Middle frontal gyrus (tissue), 1 donor: ENCODE measurements around the gene MAPK8.
"Not testable (repeated sequence)": the region's sequence is repeated elsewhere in the genome, so short reads cannot be mapped to it uniquely, and the experiment has no call there.

Experiments
- DNase-seq: peaks from one replicate; pipeline ENCODE4 v3.0.0-alpha.2; 2015; ENCODE audit warnings: low spot score; ENCODE audit errors: extremely low spot score

Gene MAPK8

DNA sequence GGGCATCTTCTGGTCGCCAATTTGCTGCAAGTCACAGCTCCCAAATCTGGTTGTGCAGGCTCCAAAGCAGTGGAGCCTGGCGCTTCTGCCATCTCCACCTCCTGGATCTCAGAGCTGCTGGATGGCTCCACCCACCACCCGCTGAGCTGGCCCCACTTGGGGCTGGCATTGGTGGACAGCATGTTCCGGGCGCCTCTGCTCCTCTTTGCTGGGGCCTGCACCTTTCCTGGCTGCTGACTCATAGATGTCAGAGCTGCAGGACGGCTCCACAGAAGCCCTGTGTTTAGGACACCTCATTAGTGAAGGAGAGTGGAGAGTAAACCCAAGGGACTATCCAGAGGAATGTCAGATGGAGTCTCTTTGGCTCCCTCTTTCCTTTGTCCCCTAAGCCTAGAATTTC lies 27.4 kb downstream of the MAPK8 start:
- no peak for DNase-seq

DNA sequence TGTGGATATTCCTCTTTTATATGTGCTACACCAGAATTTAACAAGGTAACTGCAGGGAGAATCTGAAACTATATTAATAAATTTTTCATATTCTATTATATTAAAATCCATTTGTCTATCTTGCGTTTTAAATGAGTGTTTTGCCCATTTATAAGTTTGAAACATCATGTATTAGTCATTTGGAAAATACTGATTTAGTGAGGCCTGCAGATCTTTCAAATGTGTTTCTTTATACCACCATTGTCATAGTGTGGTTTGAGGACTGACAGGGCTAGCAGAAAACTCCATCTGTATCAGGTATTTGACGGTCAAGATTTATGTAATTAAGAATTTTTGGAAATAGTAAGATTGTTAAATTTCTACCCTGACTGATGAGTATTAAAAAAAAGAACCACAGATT lies 29.3 kb downstream of the MAPK8 start:
- no peak for DNase-seq

DNA sequence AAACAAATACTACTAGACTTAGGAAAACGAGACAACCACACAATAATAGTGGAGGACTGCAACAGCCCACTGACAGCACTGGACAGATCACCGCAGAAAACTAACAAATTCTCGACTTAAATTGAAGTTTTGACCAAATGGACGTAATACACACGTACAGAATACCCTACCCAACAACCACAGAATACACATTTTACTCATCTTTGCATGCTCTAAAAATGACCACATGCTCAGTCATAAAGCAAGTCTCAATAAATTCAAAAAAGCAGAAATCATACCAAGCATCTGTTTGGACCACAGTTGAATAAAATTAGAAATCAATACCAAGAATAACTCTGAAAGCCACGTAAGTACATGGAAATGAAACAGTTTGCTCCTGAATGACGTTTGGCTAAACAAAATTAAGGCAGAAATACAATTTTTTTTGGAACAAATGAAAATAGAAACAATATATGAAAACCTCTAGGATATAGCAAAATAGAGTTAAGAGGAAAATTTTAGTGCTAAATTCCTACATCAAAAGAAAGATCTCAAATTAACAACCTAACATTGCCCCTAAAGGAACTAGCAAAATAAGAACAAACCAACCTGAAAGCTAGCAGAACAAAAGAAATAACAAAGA lies 30.6 kb downstream of the MAPK8 start:
- DNase-seq, result no peak

DNA sequence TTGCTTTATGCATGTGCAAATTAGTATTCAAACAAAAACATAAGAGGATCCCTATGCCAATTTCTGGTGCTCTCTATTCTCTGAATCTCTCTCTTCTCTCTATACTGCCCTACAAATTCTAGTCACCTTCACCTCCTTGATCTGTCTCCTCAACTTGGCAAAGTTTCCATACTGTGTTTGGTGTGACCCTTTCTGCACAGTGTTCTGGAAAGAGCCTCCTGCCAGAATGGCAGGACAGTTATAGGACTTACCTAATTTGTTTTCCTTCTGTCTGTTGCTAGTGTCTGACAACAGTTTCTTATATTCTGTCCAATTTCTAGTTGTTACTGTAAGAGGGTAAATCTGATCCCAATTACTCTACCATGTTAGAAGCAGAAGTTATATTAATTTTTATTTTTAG lies 34.3 kb downstream of the MAPK8 start:
- no peak for DNase-seq

DNA sequence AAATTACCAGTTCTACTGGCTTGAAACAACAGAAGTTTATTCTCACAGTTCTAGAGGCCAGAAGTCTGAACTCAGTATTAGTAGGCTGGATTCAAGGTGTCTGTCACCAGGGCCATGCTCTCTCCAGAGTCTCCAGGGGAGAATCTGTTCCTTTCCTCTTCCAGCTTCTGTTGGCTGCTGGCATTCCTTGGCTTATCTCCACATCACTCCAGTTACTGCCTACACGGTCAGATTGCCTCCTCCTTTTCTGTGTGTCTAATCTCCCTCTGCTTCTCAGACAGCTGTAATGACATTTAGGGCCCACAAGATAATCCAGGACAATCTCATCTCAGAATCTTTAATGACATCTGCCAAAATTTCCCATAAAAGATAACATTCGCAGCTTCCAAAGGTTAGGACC lies 36.6 kb downstream of the MAPK8 start:
- DNase-seq, result no peak

DNA sequence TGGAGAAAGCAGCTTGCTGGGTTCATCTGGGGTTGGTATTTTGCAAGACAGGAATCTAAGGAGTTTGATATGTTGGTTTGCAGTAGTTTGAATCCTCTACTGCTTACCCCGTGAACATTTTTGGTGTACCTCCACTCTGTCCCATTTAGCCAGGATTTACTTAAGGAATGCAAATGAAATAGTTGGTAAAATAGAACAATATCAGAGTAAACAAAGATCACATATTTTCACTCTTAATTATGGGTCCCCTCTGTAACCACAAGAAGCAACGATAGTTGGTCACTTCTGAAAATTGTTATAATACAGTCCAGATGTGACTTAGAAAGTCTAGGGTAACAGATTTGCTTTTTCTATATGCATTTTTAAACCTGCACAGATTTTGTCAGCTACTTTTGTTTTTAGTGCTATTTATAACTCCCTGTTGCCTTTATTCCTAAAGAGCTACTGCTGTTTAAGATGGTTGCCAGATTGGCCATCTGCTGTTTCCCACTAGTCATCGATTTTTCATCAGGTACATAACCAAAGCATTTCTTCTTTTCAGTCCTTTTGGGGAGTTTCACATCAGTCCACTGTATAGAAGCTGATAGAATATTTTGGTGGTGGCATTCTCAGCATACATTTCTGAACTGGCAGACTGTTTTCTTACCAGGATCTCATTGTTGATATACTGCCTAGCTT lies 37.6 kb downstream of the MAPK8 start:
- DNase-seq, result no peak

DNA sequence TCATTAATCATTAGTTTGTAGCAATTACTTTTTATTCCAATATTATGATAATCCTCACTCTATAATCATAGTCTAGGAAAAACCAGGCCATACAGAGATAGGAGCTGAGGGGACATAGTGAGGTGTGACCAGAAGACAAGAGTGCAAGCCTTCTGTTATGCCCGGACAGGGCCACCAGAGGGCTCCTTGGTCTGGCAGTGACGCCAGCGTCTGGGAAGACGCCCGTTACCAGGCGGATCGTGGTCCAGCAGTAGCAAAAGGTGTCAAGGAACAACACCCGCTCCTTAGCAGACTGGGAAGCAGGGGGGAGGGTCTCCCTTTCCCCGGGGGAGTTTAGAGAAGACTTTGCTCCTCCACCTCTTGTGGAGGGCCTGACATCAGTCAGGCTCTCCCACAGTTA lies 39.8 kb downstream of the MAPK8 start:
- DNase-seq, result not testable (repeated sequence)

DNA sequence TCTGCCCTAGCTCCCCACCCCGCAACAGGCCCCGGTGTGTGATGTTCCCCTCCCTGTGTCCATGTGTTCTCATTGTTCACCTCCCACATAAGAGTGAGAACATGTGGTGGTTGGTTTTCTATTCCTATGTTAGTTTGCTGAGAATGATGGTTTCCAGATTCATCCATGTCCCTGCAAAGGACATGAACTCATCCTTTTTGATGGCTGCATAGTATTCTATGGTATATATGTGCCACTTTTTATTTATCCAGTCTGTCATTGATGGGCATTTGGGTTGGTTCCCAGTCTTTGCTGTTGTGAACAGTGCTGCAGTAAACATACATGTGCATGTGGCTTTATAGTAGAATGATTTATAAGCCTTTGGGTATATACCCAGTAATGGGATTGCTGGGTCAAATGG lies 41.1 kb downstream of the MAPK8 start:
- DNase-seq, result not testable (repeated sequence)

DNA sequence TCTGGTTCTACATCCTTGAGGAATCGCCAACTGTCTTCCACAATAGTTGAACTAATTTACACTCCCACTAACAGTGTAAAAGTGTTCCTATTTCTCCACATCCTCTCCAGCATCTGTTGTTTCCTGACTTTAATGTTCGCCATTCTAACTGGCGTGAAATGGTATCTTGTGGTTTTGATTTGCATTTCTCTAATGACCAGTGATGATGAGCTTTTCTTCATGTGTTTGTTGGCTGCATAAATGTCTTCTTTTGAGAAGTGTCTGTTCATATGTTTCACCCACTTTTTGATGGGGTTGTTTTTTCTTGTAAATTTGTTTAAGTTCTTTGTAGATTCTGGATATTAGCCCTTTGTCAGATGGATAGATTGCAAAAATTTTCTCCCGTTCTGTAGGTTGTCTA lies 41.5 kb downstream of the MAPK8 start:
- DNase-seq, result not testable (repeated sequence)

DNA sequence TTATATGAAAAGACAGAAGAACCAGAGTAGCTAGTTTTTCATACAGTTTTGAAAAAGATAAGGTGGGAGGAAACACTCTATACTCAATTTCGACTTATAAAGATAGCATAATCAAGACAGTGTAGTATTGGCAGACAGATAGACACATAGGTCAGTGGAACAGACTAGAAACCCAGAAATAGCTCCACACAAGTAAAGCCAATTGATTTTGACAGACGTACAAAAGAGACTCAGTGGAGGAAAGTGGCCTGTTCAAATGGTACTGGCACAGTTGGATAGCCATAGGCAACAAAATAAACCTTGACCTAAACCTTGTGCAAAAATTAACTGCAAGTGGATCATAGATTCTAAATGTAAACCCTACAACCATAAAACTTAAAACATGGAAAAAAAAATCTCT lies 46.8 kb downstream of the MAPK8 start:
- DNase-seq, result no peak

DNA sequence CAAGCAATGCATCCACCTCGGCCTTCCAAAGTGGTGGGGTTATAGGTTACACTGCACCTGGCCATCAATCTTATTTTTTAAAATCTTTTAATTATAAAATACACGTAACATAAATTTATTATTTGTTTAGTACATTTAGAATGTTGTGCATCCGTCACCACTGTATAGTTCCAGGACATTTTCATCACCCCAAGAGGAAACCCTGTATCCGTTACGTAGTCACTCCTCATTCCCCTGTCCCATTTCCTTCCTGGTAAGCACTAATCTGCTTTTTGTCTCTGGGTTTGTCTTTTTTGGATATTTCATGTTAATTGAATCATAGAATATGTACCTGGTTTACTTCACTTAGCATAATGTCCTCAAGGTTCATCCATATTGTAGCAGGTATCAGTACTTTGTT lies 51.2 kb downstream of the MAPK8 start:
- no peak for DNase-seq

DNA sequence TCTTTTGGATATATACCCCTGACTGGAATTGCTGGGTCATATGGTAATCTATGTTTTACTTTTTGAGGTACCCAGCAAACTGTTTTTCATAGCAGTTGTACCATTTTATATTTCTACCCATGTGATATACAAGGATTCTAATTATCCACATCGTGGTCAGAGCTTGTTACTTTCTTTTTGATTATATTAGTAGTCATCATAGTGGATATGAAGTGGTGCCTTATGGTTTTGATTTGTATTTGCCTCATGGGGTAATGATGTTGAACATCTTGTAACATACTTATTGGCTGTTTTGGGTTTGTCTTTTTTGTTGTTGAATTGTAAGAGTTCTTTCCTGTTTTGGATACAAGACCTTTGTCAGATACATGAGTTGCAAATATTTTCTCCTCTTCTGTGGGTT lies 51.7 kb downstream of the MAPK8 start:
- DNase-seq, result no peak

DNA sequence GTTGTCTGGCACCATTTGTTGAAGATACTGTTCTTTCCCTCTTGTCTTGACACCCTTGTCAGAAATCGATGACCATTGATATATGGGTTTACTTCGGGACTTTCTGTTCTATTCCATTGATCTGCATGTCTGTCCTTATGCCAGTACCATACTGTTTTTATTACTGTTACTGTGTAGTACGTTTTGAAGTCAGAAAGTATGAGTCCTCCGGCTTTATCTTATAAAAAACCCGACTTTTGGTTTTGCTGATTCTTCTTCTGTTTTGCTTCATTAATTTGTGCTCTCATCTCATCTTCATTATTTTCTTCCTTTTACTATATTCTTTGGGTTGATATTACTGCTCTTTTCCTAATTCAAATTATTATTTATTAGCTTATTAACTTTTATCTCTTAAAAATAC lies 52.4 kb downstream of the MAPK8 start:
- DNase-seq, result no peak

DNA sequence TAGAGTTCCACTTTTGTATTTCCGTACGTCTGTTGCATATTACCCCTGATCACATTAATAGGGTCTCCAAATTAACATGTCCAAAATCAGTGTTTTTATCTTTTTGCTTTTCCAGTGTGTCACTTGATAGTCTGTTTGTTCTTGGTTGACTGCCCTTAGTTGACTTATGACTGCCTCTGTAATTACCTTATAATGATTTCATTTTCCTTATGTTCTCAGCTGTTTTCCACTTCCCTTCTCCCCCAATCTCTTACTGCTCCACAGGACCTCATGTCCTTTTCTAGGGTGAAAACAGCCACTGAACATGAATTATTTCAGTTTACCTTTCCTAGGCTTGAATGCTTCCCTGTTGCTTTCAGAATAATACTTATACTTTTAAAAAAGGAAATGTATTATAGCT lies 54.7 kb downstream of the MAPK8 start:
- DNase-seq, result no peak

DNA sequence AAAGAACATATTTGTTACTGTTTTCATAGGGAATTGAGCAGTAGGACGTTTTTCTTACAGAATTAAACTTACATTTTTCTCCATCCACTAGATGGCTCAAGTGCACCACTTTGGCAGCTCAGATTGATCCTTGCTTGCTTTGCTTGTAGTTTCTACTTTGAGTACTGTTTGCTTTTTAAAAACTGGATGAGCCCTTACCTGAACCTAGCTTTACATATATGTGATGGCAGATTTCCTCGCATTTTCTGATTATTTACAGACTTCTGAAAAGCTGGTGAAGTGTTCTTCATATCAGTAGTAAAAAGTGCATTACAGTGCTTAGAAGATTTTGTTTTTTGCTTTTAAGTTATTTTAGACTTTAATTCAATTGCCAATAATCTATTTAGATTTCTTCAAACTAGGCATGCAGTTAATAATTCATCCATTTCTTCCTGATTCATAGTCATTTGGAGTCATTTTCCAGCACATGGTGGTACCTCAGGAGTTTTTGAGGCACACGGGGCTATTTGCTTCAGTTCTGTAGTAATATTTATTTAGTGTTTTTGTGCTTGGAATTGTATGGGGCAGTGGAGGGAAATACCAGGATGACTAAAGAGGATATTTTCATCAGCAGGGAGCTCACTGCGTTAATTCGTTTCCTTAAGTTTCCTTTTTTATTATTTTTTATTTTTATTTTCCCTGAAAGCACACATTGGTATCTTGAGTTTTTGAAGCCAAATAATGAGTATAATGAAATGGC lies 57.3 kb downstream of the MAPK8 start:
- peak; percentile 42 for DNase-seq

DNA sequence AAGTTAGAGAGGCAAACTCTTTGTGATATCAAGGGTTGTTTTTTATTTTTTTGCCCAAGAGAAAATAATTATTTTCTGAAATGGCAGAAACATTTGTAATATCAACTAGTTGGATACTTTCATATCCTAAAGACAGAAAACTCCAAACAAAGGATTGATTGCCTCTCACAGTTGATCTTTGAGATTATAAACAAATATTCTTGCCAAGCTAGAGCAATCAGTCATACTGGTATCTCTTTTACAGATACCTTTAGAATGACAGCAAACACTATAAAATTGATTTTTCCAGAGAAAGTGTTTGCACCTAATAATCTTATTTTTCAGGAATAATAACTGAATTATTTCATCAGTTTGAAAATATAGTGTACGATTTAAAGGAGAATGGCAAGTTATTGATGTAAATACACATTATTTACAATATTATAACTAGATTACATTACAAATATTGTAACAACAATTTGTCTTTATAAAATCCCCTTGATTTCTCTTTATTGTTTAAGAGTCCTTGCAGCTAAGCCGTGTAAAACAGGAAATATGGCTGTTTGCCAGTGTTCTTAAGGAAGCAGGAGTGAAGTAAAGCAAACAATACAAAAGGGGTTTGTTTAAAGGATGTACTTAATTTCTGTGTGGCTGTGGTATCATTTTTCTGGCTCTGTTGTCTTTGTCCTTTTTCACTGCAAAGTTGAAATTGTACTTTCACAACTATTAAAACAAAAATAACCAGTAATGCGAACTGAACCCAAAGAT lies 58.4 kb downstream of the MAPK8 start:
- no peak for DNase-seq

DNA sequence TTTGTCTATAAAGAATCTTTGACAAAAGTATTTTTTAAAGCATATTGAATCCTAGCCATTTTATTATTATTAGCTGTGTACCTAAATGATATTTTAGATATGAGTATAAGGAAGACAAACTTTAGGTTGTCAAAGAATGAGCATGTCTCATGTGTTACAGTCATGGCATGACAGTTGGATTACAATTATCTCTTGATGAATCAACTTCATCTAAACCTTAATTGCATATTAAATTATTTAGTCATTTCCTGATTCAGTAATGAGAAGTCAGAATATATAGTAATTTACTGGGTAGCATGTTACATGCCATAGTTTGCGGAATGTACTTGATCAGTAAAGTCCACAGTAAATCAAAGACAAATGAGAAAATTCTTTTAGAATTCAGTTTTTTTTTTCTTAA lies 59.2 kb downstream of the MAPK8 start:
- DNase-seq, result no peak

DNA sequence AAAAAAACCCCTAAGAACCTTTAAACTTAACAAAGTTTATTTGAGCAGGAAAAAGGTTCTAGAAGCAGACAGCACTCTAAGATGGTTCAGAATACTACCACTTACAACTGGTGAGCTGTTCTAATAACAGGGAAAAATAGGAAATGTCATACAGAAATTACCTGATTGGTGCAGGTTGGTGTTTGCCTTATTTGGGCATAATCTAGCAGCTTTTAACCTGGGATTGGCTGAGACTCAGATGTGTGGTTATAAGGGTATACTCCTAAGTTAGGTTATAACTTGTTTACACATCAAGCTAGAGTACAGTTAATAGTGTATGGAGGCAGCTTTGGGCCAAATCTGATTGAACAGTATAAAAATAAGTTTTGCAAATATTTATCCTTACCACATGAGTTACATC lies 59.8 kb downstream of the MAPK8 start:
- no peak for DNase-seq

DNA sequence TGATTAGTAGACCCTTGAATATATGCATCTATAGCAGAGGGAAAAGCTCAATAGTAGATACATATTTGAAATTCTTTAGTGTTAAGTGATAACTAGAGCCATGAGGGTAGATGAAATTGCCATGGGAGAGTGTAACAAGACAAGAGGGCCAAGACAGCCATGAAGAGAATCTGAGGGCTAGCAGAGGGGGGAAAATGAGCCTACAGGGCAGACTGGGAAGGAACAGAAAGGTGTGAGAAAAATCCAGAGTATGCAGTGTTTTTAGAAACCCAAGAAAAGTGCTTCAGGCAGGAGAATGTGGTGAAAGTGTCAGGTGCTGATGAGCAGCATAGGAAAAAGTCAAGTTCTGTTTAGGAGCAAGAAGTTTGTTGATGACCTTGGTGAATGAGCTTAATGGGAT lies 63.0 kb downstream of the MAPK8 start:
- DNase-seq, result no peak

DNA sequence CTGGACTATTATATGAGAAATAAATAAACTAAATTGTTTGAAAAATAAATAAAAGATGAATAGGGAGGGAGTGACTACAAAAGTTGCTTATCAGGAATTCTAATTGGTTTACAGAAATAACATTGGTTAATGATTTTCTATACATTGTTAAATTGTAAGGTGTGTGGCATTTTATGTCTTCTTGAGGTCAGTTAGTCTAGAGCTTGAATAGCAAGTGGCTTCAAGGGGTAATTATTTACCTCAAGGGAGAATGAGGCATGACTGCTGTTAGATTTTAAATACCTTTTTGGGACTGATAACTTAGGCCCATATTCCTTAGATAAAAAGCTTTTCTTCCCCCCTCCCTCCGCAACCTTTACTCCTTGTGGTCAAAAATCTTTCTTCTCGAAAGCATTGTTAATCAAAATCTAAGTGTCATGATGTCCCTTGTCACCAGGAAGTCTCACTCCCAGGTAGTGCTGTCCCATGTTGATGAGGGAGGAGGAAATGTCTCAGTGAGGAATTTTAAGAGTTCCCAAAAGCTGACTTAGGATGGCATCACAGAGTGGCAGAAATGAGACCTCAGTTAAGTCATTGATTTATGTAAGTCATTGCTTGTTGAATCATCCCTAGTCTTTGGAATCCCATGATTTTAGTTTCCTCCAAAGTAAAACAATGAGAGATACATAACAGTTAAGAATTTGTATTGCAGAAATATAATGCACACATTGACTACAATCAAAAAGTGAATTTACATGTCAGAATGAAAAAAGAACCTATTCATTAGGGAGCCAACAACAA lies 71.5 kb downstream of the MAPK8 start:
- DNase-seq, result no peak

DNA sequence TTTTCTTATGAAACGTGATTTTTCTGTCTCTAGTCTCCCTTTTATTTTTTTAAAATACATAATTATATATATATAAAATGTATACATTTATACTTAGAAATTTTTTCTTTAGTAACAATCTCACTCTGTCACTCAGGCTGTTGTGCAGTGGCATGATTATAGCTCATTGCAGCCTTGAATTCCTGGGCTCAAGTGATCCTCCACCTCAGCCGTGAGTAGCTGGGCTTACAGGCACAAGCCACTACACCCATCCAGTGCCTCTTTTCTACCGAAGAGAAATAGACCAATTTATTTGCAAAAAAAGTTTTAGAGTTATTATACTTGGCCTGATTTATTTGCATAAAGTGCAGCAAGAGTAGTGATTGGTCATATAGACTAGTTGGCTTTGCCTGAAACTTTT lies 72.2 kb downstream of the MAPK8 start:
- no peak for DNase-seq
